Activated naive CD4-positive, alpha-beta T cell treated with anti-CD3 and anti-CD28 coated beads for 36 hours (primary cell): ENCODE data around the gene NLRC5. TPM values are rescaled to one million over a fixed set of nuclear protein-coding genes. Genes with fewer than 3 reads are reported as not detected.
"Not testable (repeated sequence)": the region's sequence is repeated elsewhere in the genome, so short reads cannot be mapped to it uniquely, and the experiment has no call there.

Source experiments
- CTCF ChIA-PET: fragments of 350-600 bp; sonication (Branson Sonifier 250); formaldehyde crosslinking; loops from one replicate; lab custom pipeline; 2021; ENCODE audit warnings: antibody characterized with exemption; lab: Charles Lee
- DNase-seq: peaks from one replicate; pipeline ENCODE4 v3.0.0-alpha.2; 2020
- H3K27ac Mint-ChIP-seq: one replicate; pipeline ENCODE4 v1.8.0; 2021; ENCODE audit warnings: mild to moderate bottlenecking, mixed read lengths
- H3K27me3 Mint-ChIP-seq: one replicate; pipeline ENCODE4 v1.8.0; 2021; ENCODE audit warnings: low read depth, mixed read lengths
- H3K36me3 Mint-ChIP-seq: one replicate; pipeline ENCODE4 v1.8.0; 2021; ENCODE audit warnings: low read depth, mixed read lengths
- H3K4me1 Mint-ChIP-seq: one replicate; pipeline ENCODE4 v1.8.0; 2021; ENCODE audit warnings: low read depth, mixed read lengths
- H3K4me3 Mint-ChIP-seq: one replicate; pipeline ENCODE4 v1.8.0; 2021; ENCODE audit warnings: mild to moderate bottlenecking, moderate library complexity, mixed read lengths
- H3K9me3 Mint-ChIP-seq: one replicate; pipeline ENCODE4 v1.8.0; 2021; ENCODE audit warnings: mixed read lengths
- intact Hi-C: fragments of 100-400 bp; cut with micrococcal nuclease; formaldehyde crosslinking; loops from one replicate; pipeline ENCODE4 v1.15.1; 2023
- total RNA-seq, 2 experiments: library from RNA; stranded (reverse); gene quantifications; one replicate each; pipeline ENCODE4 v1.2.3, GENCODE V29; 2021

The NLRC5 gene
- total RNA-seq, 2 experiments from 2014 or later = 104 to 119 TPM

- Mint-ChIP-seq H3K27me3 (peaks cover 3% of the 10 kb centered on the region), H3K36me3 (no peaks in the 10 kb centered on the region), H3K9me3 (no peaks in the 10 kb centered on the region), H3K4me1 (peaks cover 10% of the 10 kb centered on the region), H3K27ac (no peak overlapping the region), H3K4me3 (peak overlapping the region; percentile 73)
- DNase-seq = no peak
- CTCF ChIA-PET = interaction anchor here (0.6 to 3.6 kb wide), 14 partner anchors 8 to 323 kb away, joined by 3 to 17 read pairs (median 5); partner anchors contain the start of genes PSME3IP1 and RSPRY1
- intact Hi-C loops = loop anchor here (1.0 to 2.0 kb wide), 3 partner anchors 35 to 74 kb away; no protein-coding TSS in a partner anchor
Measured at GRCh38 chr16:57093666-57094564, 104.6 kb downstream of the NLRC5 start.

- H3K4me3 Mint-ChIP-seq = no peak overlapping the region
- intact Hi-C loops = loop anchor here (2.0 kb wide), 1 partner anchor 34 kb away; no protein-coding TSS in a partner anchor
- H3K4me1 Mint-ChIP-seq = peaks cover 10% of the 10 kb centered on the region
- no peaks in the 10 kb centered on the region for H3K9me3 Mint-ChIP-seq
- CTCF ChIA-PET = no interaction called here
- DNase-seq = no peak
- peaks cover 3% of the 10 kb centered on the region for H3K27me3 Mint-ChIP-seq
- H3K27ac Mint-ChIP-seq = no peak overlapping the region
- H3K36me3 Mint-ChIP-seq = no peaks in the 10 kb centered on the region
Measured at GRCh38 chr16:57094911-57095310, 105.6 kb downstream of the NLRC5 start.

DNA sequence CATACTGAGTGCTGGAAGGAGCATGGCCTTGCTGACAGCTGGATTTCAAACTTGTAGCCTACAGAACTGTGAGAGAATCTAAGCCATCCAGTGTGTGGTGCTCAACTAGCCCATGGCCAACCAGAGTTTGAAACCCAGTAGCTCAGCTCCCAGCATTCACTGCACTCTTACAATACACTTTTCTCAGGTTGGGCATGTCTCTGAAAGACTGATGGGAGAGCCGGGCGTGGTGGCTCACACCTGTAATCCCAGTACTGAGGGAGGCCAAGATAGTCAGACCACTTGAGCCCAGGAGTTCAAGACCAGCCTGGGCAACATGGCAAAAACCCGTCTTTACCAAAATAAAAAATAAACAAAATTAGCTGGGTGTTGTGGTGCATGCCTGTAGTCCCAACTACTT, 106.8 kb downstream of the NLRC5 start:
- CTCF ChIA-PET = interaction anchor here (0.9 to 1.4 kb wide), 3 partner anchors 13 to 76 kb away, joined by 3 to 4 read pairs (median 4); no protein-coding TSS in a partner anchor
- no peak for DNase-seq
- peaks cover 3% of the 10 kb centered on the region for H3K27me3 Mint-ChIP-seq
- H3K9me3 Mint-ChIP-seq = no peaks in the 10 kb centered on the region
- H3K4me3 Mint-ChIP-seq = no peak overlapping the region
- no peaks in the 10 kb centered on the region for H3K36me3 Mint-ChIP-seq
- H3K4me1 Mint-ChIP-seq = peaks cover 12% of the 10 kb centered on the region
- no peak overlapping the region for H3K27ac Mint-ChIP-seq
- intact Hi-C loops = no loop called here

DNA sequence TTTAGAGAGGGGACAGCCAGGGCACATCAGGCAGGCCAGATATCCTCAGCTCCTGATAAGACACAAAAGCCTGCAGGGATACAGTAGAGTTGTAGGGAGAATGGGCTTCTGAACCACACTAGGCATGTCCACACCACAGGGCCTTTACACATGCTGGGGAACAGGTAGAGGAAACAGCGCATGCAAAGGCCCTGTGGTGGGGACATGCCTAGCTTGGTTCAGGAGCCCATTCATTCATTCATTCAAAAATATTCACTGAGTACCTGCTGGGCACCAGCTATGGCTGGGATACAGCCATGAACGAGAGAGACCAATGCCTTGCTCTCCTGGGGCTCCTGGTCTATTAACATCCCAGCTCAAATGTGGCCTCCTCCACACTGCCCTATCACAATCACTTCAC, 107.4 kb downstream of the NLRC5 start:
- H3K9me3 Mint-ChIP-seq = no peaks in the 10 kb centered on the region
- no peak overlapping the region for H3K4me3 Mint-ChIP-seq
- intact Hi-C loops = no loop called here
- no peak overlapping the region for H3K27ac Mint-ChIP-seq
- peaks cover 6% of the 10 kb centered on the region for H3K4me1 Mint-ChIP-seq
- H3K36me3 Mint-ChIP-seq = no peaks in the 10 kb centered on the region
- H3K27me3 Mint-ChIP-seq = peaks cover 3% of the 10 kb centered on the region
- no peak for DNase-seq
- CTCF ChIA-PET = interaction anchor here (1.3 to 1.4 kb wide), 2 partner anchors 13 to 45 kb away, joined by 4 read pairs; no protein-coding TSS in a partner anchor

DNA sequence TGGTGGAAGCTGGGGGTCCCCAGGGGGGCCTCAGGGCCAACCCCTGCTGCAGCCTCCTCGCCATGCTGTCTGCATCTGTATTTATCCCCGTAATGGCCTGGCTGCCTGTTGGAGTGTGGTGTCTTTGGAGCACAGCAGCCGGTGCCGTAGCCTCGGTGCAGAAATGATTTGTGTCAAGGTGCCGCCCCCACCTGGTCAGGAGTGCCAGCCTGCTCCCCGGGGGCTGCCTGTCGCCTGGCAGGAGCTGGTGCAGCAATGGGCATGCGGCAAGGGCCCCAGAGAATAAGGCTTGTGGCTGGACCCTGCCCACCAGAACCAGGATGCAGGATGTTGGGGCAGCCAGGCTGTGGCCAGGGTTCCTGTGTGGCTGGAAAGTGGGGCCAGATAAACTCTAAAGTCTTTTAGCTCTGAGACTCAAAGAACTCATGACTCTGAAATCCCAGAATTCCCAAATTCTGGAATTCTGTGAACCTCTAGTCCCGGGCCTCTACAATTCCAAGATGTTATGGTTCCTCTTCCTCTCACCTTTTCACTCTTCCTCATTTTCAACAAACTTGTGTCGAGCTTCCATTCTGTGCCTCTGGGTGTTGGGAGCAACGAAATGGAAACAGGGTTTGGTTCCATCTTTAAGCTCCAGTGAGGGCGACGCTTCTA, 109.0 kb downstream of the NLRC5 start:
- Mint-ChIP-seq H3K27ac (no peak overlapping the region), H3K9me3 (no peaks in the 10 kb centered on the region), H3K4me3 (no peak overlapping the region), H3K36me3 (no peaks in the 10 kb centered on the region), H3K27me3 (peaks cover 3% of the 10 kb centered on the region), H3K4me1 (peaks cover 5% of the 10 kb centered on the region)
- intact Hi-C loops = no loop called here
- DNase-seq = no peak
- CTCF ChIA-PET = no interaction called here

- H3K9me3 Mint-ChIP-seq, H3K4me1 Mint-ChIP-seq, DNase-seq, intact Hi-C loops, H3K36me3 Mint-ChIP-seq, H3K4me3 Mint-ChIP-seq, H3K27ac Mint-ChIP-seq, H3K27me3 Mint-ChIP-seq: not testable (repeated sequence)
- CTCF ChIA-PET = interaction anchor here (3.4 to 4.0 kb wide), 2 partner anchors 7 to 16 kb away, joined by 13 to 17 read pairs; partner anchors contain the start of gene CPNE2
Measured at GRCh38 chr16:57099965-57100364, 110.6 kb downstream of the NLRC5 start.

DNA sequence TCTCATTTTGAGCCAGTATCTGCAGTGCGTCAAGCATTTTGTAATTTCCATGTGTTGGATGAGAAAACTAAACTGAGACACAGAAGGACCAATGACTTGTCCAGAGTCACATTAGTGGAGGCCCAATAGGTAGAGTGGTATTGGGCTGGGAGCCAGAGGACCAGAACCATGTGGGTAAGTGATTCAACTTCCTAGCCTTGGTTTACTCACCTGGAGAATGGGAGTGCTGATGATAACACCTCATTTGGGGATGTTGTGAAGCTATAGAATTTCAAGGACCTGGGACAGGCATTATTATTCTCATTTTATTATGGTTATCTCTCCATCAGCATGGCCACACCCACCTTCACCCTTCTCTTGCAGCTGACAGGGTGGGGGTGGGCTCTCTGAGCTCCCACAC, 111.1 kb downstream of the NLRC5 start:
- no peaks in the 10 kb centered on the region for H3K9me3 Mint-ChIP-seq
- DNase-seq = no peak
- H3K27ac Mint-ChIP-seq = no peak overlapping the region
- H3K27me3 Mint-ChIP-seq = no peaks in the 10 kb centered on the region
- H3K4me3 Mint-ChIP-seq = no peak overlapping the region
- H3K36me3 Mint-ChIP-seq = no peaks in the 10 kb centered on the region
- intact Hi-C loops = no loop called here
- CTCF ChIA-PET = interaction anchor here (3.4 to 4.0 kb wide), 2 partner anchors 8 to 16 kb away, joined by 13 to 17 read pairs; partner anchors contain the start of gene CPNE2
- H3K4me1 Mint-ChIP-seq = peaks cover 10% of the 10 kb centered on the region

DNA sequence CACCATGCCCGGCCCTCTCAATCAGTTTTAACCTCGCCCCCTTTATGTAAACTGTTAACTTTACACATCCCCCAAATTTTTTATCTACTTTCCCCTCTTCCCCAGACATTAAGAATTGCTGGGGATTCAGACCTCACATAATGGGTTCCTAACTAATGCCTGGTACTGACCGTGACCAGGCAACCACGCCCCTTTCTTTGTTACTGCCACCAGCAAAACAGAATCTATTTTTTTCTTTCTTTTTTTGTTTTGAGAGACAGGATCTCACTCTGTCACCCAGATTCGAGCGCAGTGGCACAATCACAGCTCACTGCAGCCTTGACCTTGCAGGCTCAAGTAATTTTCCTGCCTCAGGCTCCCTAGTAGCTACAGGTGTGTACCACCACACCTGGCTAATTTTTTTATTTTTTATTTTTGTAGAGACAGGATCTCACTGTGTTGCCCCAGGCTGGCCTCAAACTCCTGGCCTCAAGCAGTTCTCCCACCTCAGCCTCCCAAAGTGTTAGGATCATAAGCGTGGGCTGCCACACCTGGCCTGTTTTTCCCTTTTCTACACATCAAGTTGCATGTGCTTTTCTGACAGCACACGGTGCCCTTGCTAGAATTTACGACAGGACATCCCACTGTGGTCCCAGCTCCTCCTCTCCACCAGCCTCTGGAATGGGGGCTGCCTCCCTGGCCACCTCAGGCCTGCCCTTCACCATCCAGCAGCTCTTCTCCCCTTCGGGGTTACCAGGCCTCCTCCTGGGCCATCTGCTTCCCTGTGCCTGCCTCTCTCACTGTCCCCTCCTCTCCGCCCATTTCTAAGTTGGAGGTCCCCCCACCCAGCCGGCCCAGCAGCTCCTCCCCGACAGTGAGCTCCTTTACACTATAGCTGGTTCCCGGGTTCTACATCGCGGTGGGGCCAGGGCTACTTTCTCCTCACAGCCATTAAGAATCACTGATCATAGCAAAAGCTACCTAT, 113.8 kb downstream of the NLRC5 start:
- intact Hi-C loops = no loop called here
- Mint-ChIP-seq H3K36me3 (no peaks in the 10 kb centered on the region), H3K4me1 (peaks cover 12% of the 10 kb centered on the region), H3K4me3 (no peak overlapping the region), H3K27me3 (no peaks in the 10 kb centered on the region), H3K9me3 (no peaks in the 10 kb centered on the region), H3K27ac (no peak overlapping the region)
- DNase-seq = no peak
- CTCF ChIA-PET = interaction anchor here (4.0 kb wide), 1 partner anchor 10 kb away, joined by 17 read pairs; the partner anchor contains the start of gene CPNE2

- intact Hi-C loops = no loop called here
- Mint-ChIP-seq H3K4me3 (no peak overlapping the region), H3K27ac (no peak overlapping the region), H3K27me3 (no peaks in the 10 kb centered on the region), H3K9me3 (no peaks in the 10 kb centered on the region), H3K36me3 (no peaks in the 10 kb centered on the region), H3K4me1 (peaks cover 12% of the 10 kb centered on the region)
- DNase-seq = no peak
- CTCF ChIA-PET = no interaction called here
Measured at GRCh38 chr16:57104706-57105105, 115.3 kb downstream of the NLRC5 start.

DNA sequence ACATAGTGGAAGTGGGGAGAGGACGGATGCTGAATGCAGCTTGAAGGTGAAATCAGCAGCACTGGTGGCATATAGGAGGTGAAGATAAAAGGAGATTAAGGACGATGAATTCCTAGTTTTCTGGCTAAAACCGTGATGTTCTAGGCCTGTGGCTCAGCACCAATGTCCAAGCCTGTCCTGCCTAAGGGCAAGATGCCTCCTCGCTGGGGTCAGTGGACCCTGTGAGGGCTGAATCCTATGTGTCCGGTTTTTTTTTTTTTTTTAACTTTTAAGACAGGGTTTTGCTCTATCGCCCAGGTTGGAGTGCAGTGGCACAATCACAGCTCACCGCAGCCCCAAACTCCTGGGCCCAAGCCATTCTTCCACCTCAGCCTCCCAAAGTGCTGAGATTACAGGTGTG, 115.8 kb downstream of the NLRC5 start:
- Mint-ChIP-seq H3K27me3 (no peaks in the 10 kb centered on the region), H3K27ac (no peak overlapping the region), H3K9me3 (no peaks in the 10 kb centered on the region), H3K36me3 (no peaks in the 10 kb centered on the region), H3K4me3 (no peak overlapping the region), H3K4me1 (peaks cover 10% of the 10 kb centered on the region)
- DNase-seq = no peak
- intact Hi-C loops = no loop called here
- CTCF ChIA-PET = no interaction called here

DNA sequence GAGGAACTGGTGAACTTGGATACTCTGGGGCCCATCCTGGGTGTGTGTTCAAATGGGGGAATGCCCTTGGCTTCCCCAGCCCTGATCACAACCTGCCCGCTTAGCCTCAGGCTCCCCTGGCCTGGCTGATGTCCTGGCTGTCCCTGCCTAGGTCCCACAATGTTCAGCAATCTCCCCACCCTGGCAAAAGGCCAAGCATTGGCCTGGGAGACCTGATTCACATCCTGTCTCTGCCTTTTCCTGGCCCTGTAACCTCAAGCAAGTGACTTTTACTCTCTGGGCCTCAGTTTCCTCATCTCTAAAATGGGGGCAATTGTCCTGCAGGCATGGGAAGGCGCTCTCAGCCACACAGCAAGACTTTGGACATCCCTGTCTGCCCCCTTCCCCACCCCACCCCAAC, 117.4 kb downstream of the NLRC5 start:
- CTCF ChIA-PET = interaction anchor here (1.2 kb wide), 1 partner anchor 35 kb away, joined by 3 read pairs; no protein-coding TSS in a partner anchor
- DNase-seq = no peak
- Mint-ChIP-seq H3K9me3 (no peaks in the 10 kb centered on the region), H3K4me1 (peaks cover 9% of the 10 kb centered on the region), H3K4me3 (no peak overlapping the region), H3K27ac (no peak overlapping the region), H3K36me3 (no peaks in the 10 kb centered on the region), H3K27me3 (no peaks in the 10 kb centered on the region)
- intact Hi-C loops = no loop called here
